Mucosa of descending colon (tissue), 3 donors: Measurements from ENCODE around the gene KCNN3. TPM values are rescaled to one million over a fixed set of nuclear protein-coding genes. Genes with fewer than 3 reads are reported as not detected.

Source experiments
- ATAC-seq: fragments of 200-7000 bp; cut with Tn5 transposase; one replicate; pipeline ENCODE4 v1.9.1; 2020; ENCODE audit warnings: mild to moderate bottlenecking, moderate library complexity
- DNase-seq, 3 donors: peaks; one replicate each; pipeline ENCODE4 v3.0.0-alpha.2; 2020
- H3K36me3 ChIP-seq: fragments of 200-600 bp; one replicate; pipeline ENCODE4 v1.8.0; 2021; ENCODE audit warnings: low read depth, mild to moderate bottlenecking
- H3K4me1 ChIP-seq: fragments of 200-600 bp; one replicate; pipeline ENCODE4 v1.8.0; 2021; ENCODE audit warnings: low read depth, mild to moderate bottlenecking
- H3K4me3 ChIP-seq: fragments of 200-600 bp; one replicate; pipeline ENCODE4 v1.8.0; 2021; ENCODE audit warnings: mild to moderate bottlenecking
- H3K9me3 ChIP-seq: fragments of 200-600 bp; one replicate; pipeline ENCODE4 v1.8.0; 2021; ENCODE audit warnings: mild to moderate bottlenecking
- intact Hi-C, 2 donors: fragments of 100-400 bp; cut with DNase I in 1 of 2; cut with micrococcal nuclease in 1 of 2; formaldehyde crosslinking; loops; one replicate each; pipeline versions ENCODE4 v1.11.0 to v1.11.1; 2022; cut with DNase I, micrococcal nuclease
- long read RNA-seq, 2 donors: library from polyadenylated mRNA; unstranded; transcript quantifications; one replicate each; pipeline ENCODE4 v2.0.0, GENCODE V29; 2019 to 2021
- total RNA-seq, 3 donors: library from RNA; stranded (reverse); fragmentation: NEBNext Ultra II Directional in 2 of 3; extraction: Animal tissue kit (Norgen Biotek cat#: 25700) in 2 of 3; gene quantifications; one replicate each; pipeline versions ENCODE4 v1.2.1 to v1.2.4, GENCODE V29; 2021 to 2023
- TF ChIP-seq, protein P1 (sequence below): fragments of 200-600 bp; IDR thresholded peaks from one replicate; pipeline ENCODE4 v1.8.0; 2022; ENCODE audit warnings: antibody characterized with exemption, mild to moderate bottlenecking
- donor health status: DM: no; HTN: no; CAD: no; lungs with moderate emphysema.
- donor health status: DM: no; HTN: no; CAD: no.
- donor health status: DM: no; HTN: yes; CAD: no.

KCNN3 gene
- 10 to 100 TPM in 1 of 3 donors, 1 to 10 TPM in 2; 1.5 to 19.3 (median 2.0) TPM for total RNA-seq
- long read RNA-seq, donor 1, full-length matches to known transcripts = 11 of 27 reads
- long read RNA-seq, donor 1, partial matches to known transcripts = 4 of 27 reads
- long read RNA-seq, donor 1, other reads (novel, unspliced or antisense) = 12 of 27 reads
- long read RNA-seq, donor 2, partial matches to known transcripts = 0 of 2 reads
- long read RNA-seq, donor 2, other reads (novel, unspliced or antisense) = 1 of 2 reads

DNA sequence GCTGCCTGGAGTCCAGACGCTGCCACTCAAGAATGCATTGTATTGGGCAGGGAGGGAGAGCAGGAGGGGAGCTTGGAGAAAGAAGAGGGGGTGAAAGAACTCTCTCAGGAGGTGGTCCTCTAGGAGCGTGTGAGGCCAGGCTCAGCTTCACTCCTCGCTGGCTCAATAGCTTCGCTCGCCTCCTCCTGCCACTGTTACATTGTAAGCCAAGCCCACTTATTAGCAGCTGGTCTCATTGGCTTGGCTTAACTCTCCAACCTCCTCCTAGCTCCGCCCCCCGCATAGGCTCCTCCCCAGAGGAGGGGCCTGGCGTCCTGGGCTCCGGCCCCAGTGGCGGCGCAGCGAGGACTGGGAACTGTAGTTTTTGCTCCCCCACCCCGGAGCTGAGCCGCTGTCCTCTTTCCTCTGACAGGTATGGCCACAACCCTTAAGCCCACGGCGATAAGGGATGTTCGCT is at the start of gene KCNN3:
TSS of gene KCNN3 (minus strand) at position 167 of the 457 bp plus-strand sequence. CDS start 317 bp downstream, outside the sequence.
- intact Hi-C loops = loop anchor here in 1 of 2 donors (10.0 kb wide), 2 partner anchors 305 to 385 kb away; partner anchors contain the start of gene CHRNB2
- H3K36me3 ChIP-seq = no peaks in the 10 kb centered on the region
- no peaks in the 10 kb centered on the region for H3K9me3 ChIP-seq
- H3K4me1 ChIP-seq = no peaks in the 10 kb centered on the region
- no peak within 1 kb of the TSS for H3K4me3 ChIP-seq
- peak; percentile 90 to 92 (median 91) for DNase-seq
- peak; percentile 98 for ATAC-seq
- TF ChIP-seq, protein P1, sequence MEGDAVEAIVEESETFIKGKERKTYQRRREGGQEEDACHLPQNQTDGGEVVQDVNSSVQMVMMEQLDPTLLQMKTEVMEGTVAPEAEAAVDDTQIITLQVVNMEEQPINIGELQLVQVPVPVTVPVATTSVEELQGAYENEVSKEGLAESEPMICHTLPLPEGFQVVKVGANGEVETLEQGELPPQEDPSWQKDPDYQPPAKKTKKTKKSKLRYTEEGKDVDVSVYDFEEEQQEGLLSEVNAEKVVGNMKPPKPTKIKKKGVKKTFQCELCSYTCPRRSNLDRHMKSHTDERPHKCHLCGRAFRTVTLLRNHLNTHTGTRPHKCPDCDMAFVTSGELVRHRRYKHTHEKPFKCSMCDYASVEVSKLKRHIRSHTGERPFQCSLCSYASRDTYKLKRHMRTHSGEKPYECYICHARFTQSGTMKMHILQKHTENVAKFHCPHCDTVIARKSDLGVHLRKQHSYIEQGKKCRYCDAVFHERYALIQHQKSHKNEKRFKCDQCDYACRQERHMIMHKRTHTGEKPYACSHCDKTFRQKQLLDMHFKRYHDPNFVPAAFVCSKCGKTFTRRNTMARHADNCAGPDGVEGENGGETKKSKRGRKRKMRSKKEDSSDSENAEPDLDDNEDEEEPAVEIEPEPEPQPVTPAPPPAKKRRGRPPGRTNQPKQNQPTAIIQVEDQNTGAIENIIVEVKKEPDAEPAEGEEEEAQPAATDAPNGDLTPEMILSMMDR = no peak

GRCh38 chr1:154913273-154913672 is 43.2 kb upstream of the KCNN3 start:
- Histone ChIP-seq H3K36me3 (no peaks in the 10 kb centered on the region), H3K9me3 (no peaks in the 10 kb centered on the region), H3K4me3 (no peak overlapping the region), H3K4me1 (no peaks in the 10 kb centered on the region)
- ATAC-seq (no peak), DNase-seq (no peak)
- intact Hi-C loops = no loop called here
- TF ChIP-seq, protein P1 = no peak

DNA sequence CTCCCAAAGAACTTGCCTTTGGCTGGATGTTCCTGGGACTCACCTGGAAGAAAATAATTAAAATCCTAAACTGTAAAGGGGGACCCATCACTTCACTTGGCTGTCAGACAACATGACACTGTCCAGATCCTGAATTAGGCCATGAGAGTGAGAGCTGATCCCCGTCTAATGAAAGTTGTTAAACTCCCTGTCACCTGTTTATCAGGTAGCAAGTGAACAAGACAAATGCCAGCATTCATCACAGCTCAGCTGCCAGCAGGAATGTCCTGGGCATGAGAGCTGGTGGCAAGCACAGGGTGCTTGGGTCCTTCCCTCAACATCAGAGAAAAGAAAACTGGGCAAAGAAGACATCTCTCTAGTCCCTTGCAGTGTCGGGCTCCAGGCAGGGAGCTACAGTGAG is 42.7 kb upstream of the KCNN3 start:
- no peaks in the 10 kb centered on the region for H3K4me1 ChIP-seq
- no peaks in the 10 kb centered on the region for H3K36me3 ChIP-seq
- no peak for DNase-seq
- H3K4me3 ChIP-seq = no peak overlapping the region
- H3K9me3 ChIP-seq = no peaks in the 10 kb centered on the region
- no peak for ATAC-seq
- intact Hi-C loops = no loop called here
- TF ChIP-seq, protein P1 = no peak

DNA sequence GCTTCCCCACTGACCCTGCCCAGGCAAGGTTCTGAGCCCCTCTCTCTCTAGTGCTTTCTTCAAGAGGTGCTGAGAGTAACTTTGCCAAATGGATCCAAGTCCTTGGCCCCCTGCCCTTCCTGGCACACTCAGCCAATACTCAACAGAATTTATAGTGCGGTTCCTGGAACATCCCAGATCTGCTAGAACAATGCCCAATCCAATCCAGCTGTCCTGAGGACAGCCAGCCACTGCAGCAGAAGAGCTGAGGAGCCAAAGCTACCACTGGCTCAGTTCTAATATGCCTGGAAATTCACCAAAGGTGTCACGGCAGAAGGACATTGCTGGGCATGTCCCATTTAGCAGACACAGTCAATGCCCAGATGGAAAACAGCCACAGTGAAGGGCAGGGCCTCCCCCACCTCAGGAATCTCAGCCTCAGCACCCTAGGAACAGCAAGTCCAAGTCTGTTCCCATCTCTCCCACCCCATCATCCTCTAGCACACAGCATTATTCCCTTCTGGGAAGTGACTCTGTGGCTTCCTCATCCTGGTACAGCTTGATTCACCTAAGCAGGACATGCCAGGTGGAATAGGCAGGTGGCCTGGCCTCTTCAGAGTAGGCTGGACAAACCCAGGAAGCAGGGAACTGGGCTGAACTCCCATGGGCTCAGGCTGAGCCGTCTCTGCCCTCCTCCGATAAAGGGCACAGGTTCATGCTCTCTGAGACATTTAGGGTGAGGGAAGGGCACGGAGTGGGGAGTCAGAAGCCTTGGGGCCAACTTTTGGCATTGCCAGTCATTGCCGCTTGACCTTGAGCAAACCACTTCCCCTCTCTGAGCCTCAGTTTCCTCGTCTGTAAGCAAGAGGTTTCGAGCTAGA is 41.8 kb upstream of the KCNN3 start:
- Histone ChIP-seq H3K4me3 (no peak overlapping the region), H3K36me3 (no peaks in the 10 kb centered on the region), H3K9me3 (no peaks in the 10 kb centered on the region), H3K4me1 (no peaks in the 10 kb centered on the region)
- no peak for ATAC-seq
- no peak for DNase-seq
- TF ChIP-seq, protein P1 = no peak
- intact Hi-C loops = no loop called here

DNA sequence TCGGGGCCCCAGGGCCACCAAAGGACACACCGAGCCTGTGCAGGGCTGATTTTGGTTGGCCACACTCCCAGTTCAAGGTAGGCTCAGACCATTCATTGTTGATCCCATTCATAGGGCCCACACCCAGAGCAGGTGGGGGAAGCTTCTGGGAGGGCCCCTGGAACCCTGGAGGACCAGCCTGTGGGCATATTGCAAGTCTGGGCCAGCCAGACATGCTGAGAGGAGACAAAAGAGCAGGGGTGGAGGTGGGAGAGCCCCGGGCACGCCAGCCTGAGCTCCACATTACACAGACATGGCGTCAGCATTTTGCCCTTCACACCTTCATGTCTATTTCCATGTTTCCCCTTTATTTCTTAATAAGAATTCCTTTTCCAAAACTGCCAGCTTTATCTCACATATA is 40.8 kb upstream of the KCNN3 start:
- ATAC-seq (no peak), DNase-seq (no peak)
- H3K9me3 ChIP-seq = no peaks in the 10 kb centered on the region
- H3K4me3 ChIP-seq = no peak overlapping the region
- intact Hi-C loops = no loop called here
- TF ChIP-seq, protein P1 = no peak
- no peaks in the 10 kb centered on the region for H3K36me3 ChIP-seq
- no peaks in the 10 kb centered on the region for H3K4me1 ChIP-seq
